Ishikawa (cell line): ENCODE results near the gene PTAR1.
A peak's percentile ranks its signal among the peaks of the same experiment; 100 is the strongest.

Experiments
- CEBPB ChIP-seq: IDR thresholded peaks from 2 replicates; pipeline ENCODE4 v1.6.1; 2012
- CREB1 ChIP-seq: IDR thresholded peaks from 2 replicates; pipeline ENCODE4 v1.6.1; 2012; ENCODE audit warnings: low read depth
- EGR1 ChIP-seq: IDR thresholded peaks from 2 replicates; pipeline ENCODE4 v1.6.1; 2012
- EP300 ChIP-seq: IDR thresholded peaks from 2 replicates; pipeline ENCODE4 v1.6.1; 2012; ENCODE audit warnings: borderline replicate concordance
- FOXM1 ChIP-seq: IDR thresholded peaks from 2 replicates; pipeline ENCODE4 v1.6.1; 2012; ENCODE audit warnings: low read depth, borderline replicate concordance
- NFIC ChIP-seq: IDR thresholded peaks from 2 replicates; pipeline ENCODE4 v1.6.1; 2012
- RAD21 ChIP-seq: IDR thresholded peaks from 2 replicates; pipeline ENCODE4 v1.6.1; 2012; ENCODE audit warnings: low read depth
- TAF1 ChIP-seq: IDR thresholded peaks from 2 replicates; pipeline ENCODE4 v1.6.1; 2012; ENCODE audit warnings: low read depth, mild to moderate bottlenecking
- TCF12 ChIP-seq: IDR thresholded peaks from 2 replicates; pipeline ENCODE4 v1.6.1; 2012; ENCODE audit warnings: low read depth
- TEAD4 ChIP-seq: IDR thresholded peaks from 2 replicates; pipeline ENCODE4 v1.6.1; 2012
- YY1 ChIP-seq: IDR thresholded peaks from 2 replicates; pipeline ENCODE4 v1.6.1; 2012; ENCODE audit warnings: low read depth
- ZBTB7A ChIP-seq: IDR thresholded peaks from 2 replicates; pipeline ENCODE4 v1.6.1; 2012; ENCODE audit warnings: low read depth
- TF ChIP-seq, protein P1 (sequence below): IDR thresholded peaks from 2 replicates; pipeline ENCODE4 v1.6.1; 2012; ENCODE audit warnings: low read depth, mild to moderate bottlenecking
- TF ChIP-seq, protein P2 (sequence below): IDR thresholded peaks from 2 replicates; pipeline ENCODE4 v1.6.1; 2012
- TF ChIP-seq, protein P3 (sequence below): IDR thresholded peaks from 2 replicates; pipeline ENCODE4 v1.6.1; 2012

PTAR1 gene

DNA sequence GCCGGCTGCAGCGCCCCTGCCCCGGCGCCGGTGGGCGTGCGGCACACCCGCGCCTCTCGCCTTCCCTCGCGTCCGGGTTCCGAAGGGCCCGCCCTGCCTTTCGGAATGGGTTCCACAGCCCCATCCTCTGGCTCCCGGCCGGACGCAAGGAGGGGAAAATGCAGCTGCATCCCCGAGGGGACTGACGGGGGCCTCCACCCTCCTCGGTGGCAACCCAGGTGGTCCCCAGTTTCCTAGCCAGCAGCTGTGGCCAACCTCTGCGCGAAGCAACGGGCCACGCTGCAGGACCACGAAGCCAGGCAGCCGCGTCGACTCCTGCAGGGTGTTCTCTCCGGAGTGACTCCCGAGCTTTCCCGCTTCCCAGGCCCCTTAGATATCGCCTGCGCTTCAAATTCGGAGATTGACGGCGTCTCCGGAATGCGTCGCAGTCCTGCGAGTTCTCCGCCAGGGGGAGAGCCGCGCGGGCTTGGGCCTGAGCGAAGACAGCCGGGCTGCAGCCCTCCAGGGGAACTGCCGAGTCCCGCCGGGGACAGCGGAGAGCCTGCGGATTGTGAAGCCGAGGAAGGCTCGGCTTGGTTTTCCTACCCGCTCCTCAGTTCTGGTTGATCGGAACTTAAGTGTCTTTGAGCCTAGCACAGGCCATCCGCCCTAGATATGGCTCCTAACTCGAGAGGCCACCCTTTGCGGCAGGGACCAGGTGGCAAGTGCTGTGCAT lies 87.1 kb downstream of the PTAR1 start:
- peak; percentile 74 for TF ChIP-seq ZBTB7A
- 0 out of 2 replicates have a peak, but pooled peaks have one; percentile 8 for TF ChIP-seq EGR1
- TF ChIP-seq TCF12, result no peak
- no peak for TF ChIP-seq FOXM1
- TF ChIP-seq CREB1, result no peak
- TF ChIP-seq RAD21, result peak; percentile 60
- TF ChIP-seq, protein P1, sequence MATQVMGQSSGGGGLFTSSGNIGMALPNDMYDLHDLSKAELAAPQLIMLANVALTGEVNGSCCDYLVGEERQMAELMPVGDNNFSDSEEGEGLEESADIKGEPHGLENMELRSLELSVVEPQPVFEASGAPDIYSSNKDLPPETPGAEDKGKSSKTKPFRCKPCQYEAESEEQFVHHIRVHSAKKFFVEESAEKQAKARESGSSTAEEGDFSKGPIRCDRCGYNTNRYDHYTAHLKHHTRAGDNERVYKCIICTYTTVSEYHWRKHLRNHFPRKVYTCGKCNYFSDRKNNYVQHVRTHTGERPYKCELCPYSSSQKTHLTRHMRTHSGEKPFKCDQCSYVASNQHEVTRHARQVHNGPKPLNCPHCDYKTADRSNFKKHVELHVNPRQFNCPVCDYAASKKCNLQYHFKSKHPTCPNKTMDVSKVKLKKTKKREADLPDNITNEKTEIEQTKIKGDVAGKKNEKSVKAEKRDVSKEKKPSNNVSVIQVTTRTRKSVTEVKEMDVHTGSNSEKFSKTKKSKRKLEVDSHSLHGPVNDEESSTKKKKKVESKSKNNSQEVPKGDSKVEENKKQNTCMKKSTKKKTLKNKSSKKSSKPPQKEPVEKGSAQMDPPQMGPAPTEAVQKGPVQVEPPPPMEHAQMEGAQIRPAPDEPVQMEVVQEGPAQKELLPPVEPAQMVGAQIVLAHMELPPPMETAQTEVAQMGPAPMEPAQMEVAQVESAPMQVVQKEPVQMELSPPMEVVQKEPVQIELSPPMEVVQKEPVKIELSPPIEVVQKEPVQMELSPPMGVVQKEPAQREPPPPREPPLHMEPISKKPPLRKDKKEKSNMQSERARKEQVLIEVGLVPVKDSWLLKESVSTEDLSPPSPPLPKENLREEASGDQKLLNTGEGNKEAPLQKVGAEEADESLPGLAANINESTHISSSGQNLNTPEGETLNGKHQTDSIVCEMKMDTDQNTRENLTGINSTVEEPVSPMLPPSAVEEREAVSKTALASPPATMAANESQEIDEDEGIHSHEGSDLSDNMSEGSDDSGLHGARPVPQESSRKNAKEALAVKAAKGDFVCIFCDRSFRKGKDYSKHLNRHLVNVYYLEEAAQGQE, result no peak
- no peak for TF ChIP-seq NFIC
- TF ChIP-seq, protein P2, sequence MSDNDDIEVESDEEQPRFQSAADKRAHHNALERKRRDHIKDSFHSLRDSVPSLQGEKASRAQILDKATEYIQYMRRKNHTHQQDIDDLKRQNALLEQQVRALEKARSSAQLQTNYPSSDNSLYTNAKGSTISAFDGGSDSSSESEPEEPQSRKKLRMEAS, result peak; percentile 81
- TF ChIP-seq TEAD4, result peak; percentile 80
- peak; percentile 45; the same call in 1 of the 2 replicates for TF ChIP-seq TAF1
- TF ChIP-seq, protein P3, sequence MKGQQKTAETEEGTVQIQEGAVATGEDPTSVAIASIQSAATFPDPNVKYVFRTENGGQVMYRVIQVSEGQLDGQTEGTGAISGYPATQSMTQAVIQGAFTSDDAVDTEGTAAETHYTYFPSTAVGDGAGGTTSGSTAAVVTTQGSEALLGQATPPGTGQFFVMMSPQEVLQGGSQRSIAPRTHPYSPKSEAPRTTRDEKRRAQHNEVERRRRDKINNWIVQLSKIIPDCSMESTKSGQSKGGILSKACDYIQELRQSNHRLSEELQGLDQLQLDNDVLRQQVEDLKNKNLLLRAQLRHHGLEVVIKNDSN, result peak; percentile 6; the same call in 1 of the 2 replicates
- no peak for TF ChIP-seq CEBPB
- TF ChIP-seq EP300, result no peak
- TF ChIP-seq YY1, result no peak

DNA sequence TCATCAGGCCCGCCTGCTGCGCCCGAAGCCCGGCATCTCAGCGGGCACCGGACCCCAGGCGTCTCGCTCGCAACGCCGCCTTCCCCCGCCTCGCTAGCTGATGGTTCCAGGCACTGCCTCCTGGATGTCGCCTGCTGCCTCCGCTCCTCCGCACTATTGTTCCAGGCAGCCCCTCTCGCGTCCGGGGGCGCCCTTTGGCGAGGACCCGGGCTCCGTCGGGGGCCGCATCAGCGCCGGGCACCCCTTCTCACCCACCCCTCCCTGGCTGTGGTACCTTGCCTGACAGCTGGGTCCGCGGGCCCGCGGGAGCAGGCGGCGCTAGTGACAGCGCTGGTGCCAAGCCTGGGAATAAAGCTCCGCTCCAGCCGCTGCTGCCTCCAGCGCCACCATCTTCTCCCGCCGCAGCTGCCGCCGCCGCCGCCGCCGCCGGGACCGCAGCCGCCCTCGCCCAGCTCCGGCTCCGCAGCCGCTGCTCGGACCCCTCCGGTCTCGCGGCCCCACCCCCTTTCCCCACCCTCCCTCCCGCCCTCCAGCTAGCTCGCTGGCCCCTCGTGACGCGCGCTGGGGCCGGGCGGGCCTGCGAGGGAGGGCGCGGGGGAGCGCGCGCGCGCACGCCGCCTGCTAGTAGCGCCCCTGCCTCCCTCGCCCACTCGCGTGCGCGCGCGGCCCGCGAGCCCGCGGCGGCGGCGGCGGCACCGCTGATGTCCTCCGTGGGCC lies 87.8 kb downstream of the PTAR1 start, which contains the start of gene APBA1:
Gene APBA1, minus strand, starts transcription at position 493 of the 717 bp plus-strand sequence.
- TF ChIP-seq CEBPB, result no peak
- no peak for TF ChIP-seq YY1
- no peak for TF ChIP-seq ZBTB7A
- TF ChIP-seq, protein P3, result peak; percentile 29; the same call in 1 of the 2 replicates

DNA sequence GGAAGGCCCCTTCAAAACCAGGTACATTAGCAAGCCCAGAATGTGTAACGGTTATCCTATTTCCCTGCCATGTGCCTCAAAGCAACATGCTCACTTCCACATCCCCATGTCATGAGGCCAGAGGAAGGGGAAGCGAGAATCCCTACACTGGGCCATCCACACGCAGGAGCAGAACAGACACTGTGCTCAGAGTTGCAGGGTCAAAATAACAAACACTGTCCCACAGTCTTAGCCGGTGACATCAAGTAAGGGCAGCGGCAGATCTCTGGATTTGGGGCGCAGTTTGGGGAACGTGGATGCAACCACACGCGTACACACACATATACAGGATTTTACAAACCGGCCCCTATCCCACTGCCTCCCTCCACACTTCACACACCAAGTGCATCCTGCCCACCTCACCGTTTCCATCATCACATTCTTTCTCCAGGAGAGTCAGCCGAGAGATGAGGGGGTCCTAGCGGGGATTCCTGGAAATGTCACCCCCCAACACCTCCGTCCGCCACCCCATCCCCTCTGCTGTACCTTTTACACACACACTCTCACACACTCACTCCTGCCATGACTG lies 88.4 kb downstream of the PTAR1 start:
- no peak for TF ChIP-seq NFIC
- TF ChIP-seq, protein P2, result no peak
- no peak for TF ChIP-seq TAF1
- TF ChIP-seq RAD21, result no peak
- TF ChIP-seq EGR1, result no peak
- TF ChIP-seq CREB1, result no peak
- TF ChIP-seq TCF12, result no peak
- no peak for TF ChIP-seq CEBPB
- TF ChIP-seq, protein P3, result no peak
- no peak for TF ChIP-seq TEAD4

DNA sequence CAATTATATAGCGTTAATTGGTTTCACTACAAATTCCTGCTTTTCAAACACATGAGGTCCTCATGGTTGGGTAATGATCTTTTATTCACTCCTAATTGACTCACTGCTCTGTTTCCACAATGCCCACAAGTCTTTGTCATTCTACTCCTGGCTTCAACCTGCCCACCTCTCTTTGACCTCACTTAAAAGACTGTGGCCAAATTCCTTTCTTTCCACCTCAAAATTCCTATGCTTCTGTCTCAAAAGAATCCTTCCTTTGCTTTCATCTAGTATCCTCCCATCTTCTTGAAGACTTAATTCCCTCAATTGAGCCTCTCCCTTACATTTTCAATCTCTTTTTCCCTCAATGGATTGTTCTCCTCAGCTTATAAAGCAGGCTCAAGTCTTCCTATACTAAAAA lies 92.5 kb downstream of the PTAR1 start:
- TF ChIP-seq, protein P2, result no peak
- no peak for TF ChIP-seq TCF12
- TF ChIP-seq TAF1, result no peak
- TF ChIP-seq EGR1, result no peak
- no peak for TF ChIP-seq FOXM1
- no peak for TF ChIP-seq NFIC
- TF ChIP-seq ZBTB7A, result no peak
- TF ChIP-seq TEAD4, result no peak
- TF ChIP-seq CEBPB, result no peak
- no peak for TF ChIP-seq YY1
- TF ChIP-seq, protein P3, result no peak
- no peak for TF ChIP-seq CREB1
- TF ChIP-seq, protein P1, result no peak
- no peak for TF ChIP-seq RAD21
- TF ChIP-seq EP300, result no peak
